GM23248 (cell line): ENCODE data around the gene RPRD1B. TPM values are rescaled to one million over a fixed set of nuclear protein-coding genes. Genes with fewer than 3 reads are reported as not detected.

Experiments used
- DNase-seq: peaks from one replicate; pipeline ENCODE4 v3.0.0-alpha.2; 2015
- H2AFZ ChIP-seq: fragments of 200-600 bp; sonication (generic); 2 replicates; pipeline ENCODE4 v1.6.1; 2016; ENCODE audit warnings: antibody characterized with exemption
- H3F3A ChIP-seq: fragments of 200-600 bp; sonication (generic); 2 replicates; pipeline ENCODE4 v1.6.1; 2016; ENCODE audit warnings: mild to moderate bottlenecking, antibody characterized with exemption, mixed run types; ENCODE audit not compliant: insufficient read depth
- H3K27ac ChIP-seq: fragments of 200-600 bp; sonication (generic); 2 replicates; pipeline ENCODE4 v1.5.1; 2016; ENCODE audit warnings: mild to moderate bottlenecking
- H3K27me3 ChIP-seq: fragments of 200-600 bp; sonication (generic); replicated peaks from 2 replicates; pipeline ENCODE4 v1.6.1; 2016; ENCODE audit warnings: mild to moderate bottlenecking; ENCODE audit not compliant: insufficient read depth
- H3K36me3 ChIP-seq: fragments of 200-600 bp; sonication (generic); 2 replicates; pipeline ENCODE4 v1.6.1; 2016; ENCODE audit warnings: low read depth, mild to moderate bottlenecking
- H3K4me1 ChIP-seq: fragments of 200-600 bp; sonication (generic); 2 replicates; pipeline ENCODE4 v1.6.1; 2016; ENCODE audit warnings: mild to moderate bottlenecking; ENCODE audit not compliant: insufficient read depth
- H3K4me2 ChIP-seq: fragments of 200-600 bp; sonication (generic); one replicate; pipeline ENCODE4 v1.6.1; 2016; ENCODE audit warnings: mild to moderate bottlenecking; ENCODE audit not compliant: unreplicated experiment
- H3K4me3 ChIP-seq: fragments of 200-600 bp; sonication (generic); 2 replicates; pipeline ENCODE4 v1.5.1; 2016; ENCODE audit warnings: mild to moderate bottlenecking
- H3K79me2 ChIP-seq: fragments of 200-600 bp; sonication (generic); 2 replicates; pipeline ENCODE4 v1.6.1; 2016; ENCODE audit warnings: mild to moderate bottlenecking; ENCODE audit not compliant: insufficient read depth
- H3K9ac ChIP-seq: fragments of 200-600 bp; sonication (generic); 2 replicates; pipeline ENCODE4 v1.6.1; 2016; ENCODE audit warnings: mild to moderate bottlenecking
- H3K9me2 ChIP-seq: fragments of 200-600 bp; sonication (generic); 2 replicates; pipeline ENCODE4 v1.6.1; 2016; ENCODE audit warnings: mixed run types, mild to moderate bottlenecking, moderate library complexity; ENCODE audit not compliant: insufficient read depth
- H3K9me3 ChIP-seq: fragments of 200-600 bp; sonication (generic); one replicate; pipeline ENCODE4 v1.6.1; 2017; ENCODE audit warnings: low read depth
- H4K20me1 ChIP-seq: fragments of 200-600 bp; sonication (generic); 2 replicates; pipeline ENCODE4 v1.6.0; 2016; ENCODE audit not compliant: insufficient read depth
- EZH2 ChIP-seq: fragments of 200-600 bp; sonication (generic); IDR thresholded peaks from 2 replicates; pipeline ENCODE4 v1.6.1; 2018; ENCODE audit warnings: antibody characterized with exemption, mild to moderate bottlenecking; ENCODE audit not compliant: insufficient read depth, poor library complexity, severe bottlenecking
- EZH2phosphoT487 ChIP-seq: fragments of 200-600 bp; sonication (generic); IDR thresholded peaks from 2 replicates; pipeline ENCODE4 v1.6.1; 2018; ENCODE audit warnings: antibody characterized with exemption, moderate library complexity, mild to moderate bottlenecking, low read depth; ENCODE audit not compliant: insufficient read depth
- WGBS, 2 experiments: methylation state at CpG; one replicate each; pipeline ENCODE4 v1.1.6; 2015 to 2017; ENCODE audit warnings: low lambda C conversion rate in 2 of 2, low coverage in 1 of 2; ENCODE audit errors: missing lambda C conversion rate in 2 of 2; 5-methylcytosine and 5-hydroxymethylcytosine counted together
- in situ Hi-C: fragments of 300-500 bp; cut with MboI; formaldehyde crosslinking; loops from 2 replicates; pipeline ENCODE4 v1.15.0; 2020
- polyA plus RNA-seq: library from polyadenylated mRNA; unstranded; fragments of >200 nt; fragmentation: Nextera tagmentation; extraction: Ambion mirVana; gene quantifications from 2 replicates; pipeline ENCODE4 v1.2.1, GENCODE V29; 2016
- total RNA-seq: library from RNA; depleted of rRNA; stranded (reverse); fragments of >200 nt; shearing (Covaris generic); gene quantifications from 2 replicates; pipeline ENCODE4 v1.2.3, GENCODE V29; 2014

The RPRD1B gene
- total and polyA plus RNA-seq, 2 experiments from 2014 or later = 13.5 to 15.6 TPM

GRCh38 chr20:38046572-38046971 lies 13.0 kb downstream of the RPRD1B start:
- Histone ChIP-seq H4K20me1 (peaks cover 17% of the 10 kb centered on the region; the same call in 1 of the 2 replicates), H3K4me1 (peaks cover 40% of the 10 kb centered on the region), H3K27ac (no peak overlapping the region), H2AFZ (no peak overlapping the region), H3K79me2 (peaks cover 73% of the 10 kb centered on the region), H3F3A (peaks cover 64% of the 10 kb centered on the region), H3K9ac (no peak overlapping the region), H3K36me3 (peaks cover 4% of the 10 kb centered on the region; the same call in 1 of the 2 replicates), H3K9me2 (no peaks in the 10 kb centered on the region), H3K9me3 (no peaks in the 10 kb centered on the region), H3K4me3 (no peak overlapping the region), H3K4me2 (no peak overlapping the region), H3K27me3 (no peaks in the 10 kb centered on the region)
- no peak for DNase-seq
- 67 to 71% methylated on average over 4 of the region's 4 CpGs for WGBS, 2 experiments
- in situ Hi-C loops = no loop called here
- no peak for TF ChIP-seq EZH2phosphoT487
- no peak for TF ChIP-seq EZH2

- 14 to 17% methylated on average over 3 of the region's 3 CpGs for WGBS, 2 experiments
- H3K9ac ChIP-seq = no peak overlapping the region
- H4K20me1 ChIP-seq = peaks cover 18% of the 10 kb centered on the region; the same call in 1 of the 2 replicates
- H3K4me3 ChIP-seq = no peak overlapping the region
- no peaks in the 10 kb centered on the region for H3K9me2 ChIP-seq
- H3F3A ChIP-seq = peaks cover 44% of the 10 kb centered on the region
- peaks cover 5% of the 10 kb centered on the region; the same call in 1 of the 2 replicates for H3K36me3 ChIP-seq
- H2AFZ ChIP-seq = no peak overlapping the region
- no peaks in the 10 kb centered on the region for H3K9me3 ChIP-seq
- H3K4me1 ChIP-seq = peaks cover 28% of the 10 kb centered on the region
- H3K27ac ChIP-seq = peak overlapping the region; percentile 40
- peaks cover 86% of the 10 kb centered on the region for H3K79me2 ChIP-seq
- TF ChIP-seq EZH2 (no peak), EZH2phosphoT487 (no peak)
- H3K27me3 ChIP-seq = no peaks in the 10 kb centered on the region
- in situ Hi-C loops = loop anchor here (10.0 kb wide), 2 partner anchors 275 to 365 kb away; no protein-coding TSS in a partner anchor
- H3K4me2 ChIP-seq = peak overlapping the region; percentile 13
- DNase-seq = peak; percentile 74
These were observed 16.3 kb downstream of the RPRD1B start for GRCh38 chr20:38049800-38050199.

GRCh38 chr20:38050686-38051085 lies 17.1 kb downstream of the RPRD1B start:
- H3K9me3 ChIP-seq = no peaks in the 10 kb centered on the region
- DNase-seq = peak; percentile 65
- no peak overlapping the region for H2AFZ ChIP-seq
- no peak overlapping the region for H3K9ac ChIP-seq
- H3K27me3 ChIP-seq = no peaks in the 10 kb centered on the region
- no peaks in the 10 kb centered on the region for H3K9me2 ChIP-seq
- in situ Hi-C loops = loop anchor here (10.0 kb wide), 2 partner anchors 274 to 364 kb away; no protein-coding TSS in a partner anchor
- peaks cover 86% of the 10 kb centered on the region for H3K79me2 ChIP-seq
- H3K4me1 ChIP-seq = peaks cover 32% of the 10 kb centered on the region
- H3K27ac ChIP-seq = peak overlapping the region; percentile 40
- WGBS, 2 experiments = 29 to 38% methylated on average over 1 of the region's 1 CpG
- H3K4me2 ChIP-seq = peak overlapping the region; percentile 13
- TF ChIP-seq EZH2phosphoT487 = no peak
- no peak for TF ChIP-seq EZH2
- peaks cover 16% of the 10 kb centered on the region; the same call in 1 of the 2 replicates for H4K20me1 ChIP-seq
- H3F3A ChIP-seq = peaks cover 51% of the 10 kb centered on the region
- H3K36me3 ChIP-seq = peaks cover 4% of the 10 kb centered on the region; the same call in 1 of the 2 replicates
- H3K4me3 ChIP-seq = no peak overlapping the region

GRCh38 chr20:38052870-38053269 lies 19.3 kb downstream of the RPRD1B start:
- TF ChIP-seq EZH2phosphoT487 (no peak), EZH2 (no peak)
- no peak overlapping the region for H3K9ac ChIP-seq
- H3K27ac ChIP-seq = no peak overlapping the region
- no peak for DNase-seq
- H3K79me2 ChIP-seq = peaks cover 83% of the 10 kb centered on the region
- H4K20me1 ChIP-seq = peaks cover 17% of the 10 kb centered on the region; the same call in 1 of the 2 replicates
- H3K36me3 ChIP-seq = peaks cover 6% of the 10 kb centered on the region
- peaks cover 47% of the 10 kb centered on the region for H3F3A ChIP-seq
- H3K4me1 ChIP-seq = peaks cover 33% of the 10 kb centered on the region
- H3K4me3 ChIP-seq = no peak overlapping the region
- in situ Hi-C loops = loop anchor here (10.0 kb wide), 2 partner anchors 272 to 362 kb away; no protein-coding TSS in a partner anchor
- no peak overlapping the region for H2AFZ ChIP-seq
- no peaks in the 10 kb centered on the region for H3K27me3 ChIP-seq
- no peaks in the 10 kb centered on the region for H3K9me2 ChIP-seq
- H3K9me3 ChIP-seq = no peaks in the 10 kb centered on the region
- 94 to 96% methylated on average over 2 of the region's 2 CpGs for WGBS, 2 experiments
- no peak overlapping the region for H3K4me2 ChIP-seq
